Trophoblast cell (in vitro differentiated cells and primary cell): ENCODE data around the gene IFIT1.
"Not testable (repeated sequence)": the region's sequence is repeated elsewhere in the genome, so short reads cannot be mapped to it uniquely, and the experiment has no call there.

Experiments
- DNase-seq, 2 donors: peaks; one replicate each; pipeline ENCODE4 v3.0.0-alpha.2; 2016
- H2AFZ ChIP-seq: 2 replicates; pipeline ENCODE4 v1.6.1; 2013; ENCODE audit warnings: low read length, moderate library complexity, mild to moderate bottlenecking; ENCODE audit not compliant: insufficient read depth, poor library complexity
- H2AK5ac ChIP-seq: 2 replicates; pipeline ENCODE4 v1.6.1; 2013; ENCODE audit warnings: mild to moderate bottlenecking, low read length
- H2BK120ac ChIP-seq: 2 replicates; pipeline ENCODE4 v1.6.1; 2013; ENCODE audit warnings: low read length, mild to moderate bottlenecking, moderate library complexity; ENCODE audit not compliant: insufficient read depth, poor library complexity
- H2BK12ac ChIP-seq: 2 replicates; pipeline ENCODE4 v1.6.1; 2013; ENCODE audit warnings: mild to moderate bottlenecking, low read length, moderate library complexity
- H2BK5ac ChIP-seq: 2 replicates; pipeline ENCODE4 v1.6.1; 2013; ENCODE audit warnings: low read length, low read depth, moderate library complexity, mild to moderate bottlenecking; ENCODE audit not compliant: poor library complexity
- H3K14ac ChIP-seq: 2 replicates; pipeline ENCODE4 v1.6.1; 2013; ENCODE audit warnings: mild to moderate bottlenecking, low read length
- H3K18ac ChIP-seq: 2 replicates; pipeline ENCODE4 v1.6.1; 2013; ENCODE audit warnings: mild to moderate bottlenecking, low read length
- H3K23ac ChIP-seq: 2 replicates; pipeline ENCODE4 v1.6.1; 2013; ENCODE audit warnings: low read length
- H3K27ac ChIP-seq: 2 replicates; pipeline ENCODE4 v1.5.1; 2013; ENCODE audit warnings: low read depth, mild to moderate bottlenecking, inconsistent platforms, low read length, moderate library complexity
- H3K27me3 ChIP-seq: 2 replicates; pipeline ENCODE4 v1.6.1; 2013; ENCODE audit warnings: inconsistent platforms, mild to moderate bottlenecking, low read length, moderate library complexity; ENCODE audit not compliant: insufficient read depth
- H3K36me3 ChIP-seq, 2 experiments: 1 replicate in 1 of 2; 2 replicates in 1 of 2; pipeline ENCODE4 v1.6.1; 2013; ENCODE audit warnings: low read length in 2 of 2, mild to moderate bottlenecking in 2 of 2, moderate library complexity in 1 of 2; ENCODE audit not compliant: insufficient read depth in 2 of 2, control insufficient read depth in 1 of 2
- H3K4ac ChIP-seq: 2 replicates; pipeline ENCODE4 v1.6.1; 2013; ENCODE audit warnings: low read depth, mild to moderate bottlenecking, low read length, moderate library complexity
- H3K4me1 ChIP-seq, 2 experiments: 1 replicate in 1 of 2; 2 replicates in 1 of 2; pipeline ENCODE4 v1.6.1; 2013; ENCODE audit warnings: low read length in 2 of 2, mild to moderate bottlenecking in 2 of 2, moderate library complexity in 1 of 2; ENCODE audit not compliant: insufficient read depth in 2 of 2, control insufficient read depth in 1 of 2
- H3K4me2 ChIP-seq: 2 replicates; pipeline ENCODE4 v1.6.1; 2013; ENCODE audit warnings: inconsistent platforms, mild to moderate bottlenecking, low read length, moderate library complexity
- H3K4me3 ChIP-seq: 2 replicates; pipeline ENCODE4 v1.5.1; 2013; ENCODE audit warnings: mild to moderate bottlenecking, low read depth, low read length, inconsistent platforms
- H3K79me1 ChIP-seq: one replicate; pipeline ENCODE4 v1.6.1; 2013; ENCODE audit warnings: low read length
- H3K79me2 ChIP-seq: 2 replicates; pipeline ENCODE4 v1.6.1; 2013; ENCODE audit warnings: low read length, mild to moderate bottlenecking; ENCODE audit not compliant: control insufficient read depth, insufficient read depth, poor library complexity
- H3K9ac ChIP-seq: 2 replicates; pipeline ENCODE4 v1.6.1; 2013; ENCODE audit warnings: mild to moderate bottlenecking, low read length
- H3K9me3 ChIP-seq: 2 replicates; pipeline ENCODE4 v1.6.1; 2013; ENCODE audit warnings: low read depth, mild to moderate bottlenecking, control low read depth, inconsistent platforms, low read length; ENCODE audit not compliant: insufficient read depth
- H4K12ac ChIP-seq: 2 replicates; pipeline ENCODE4 v1.6.1; 2013; ENCODE audit warnings: low read depth, mild to moderate bottlenecking, low read length, moderate library complexity
- H4K8ac ChIP-seq: 2 replicates; pipeline ENCODE4 v1.6.1; 2013; ENCODE audit warnings: low read depth, mild to moderate bottlenecking, low read length, moderate library complexity
- H4K91ac ChIP-seq: one replicate; pipeline ENCODE4 v1.6.1; 2013; ENCODE audit warnings: low read depth, mild to moderate bottlenecking, low read length, moderate library complexity
- WGBS: extraction: QIAGEN DNeasy Blood & Tissue Kit; methylation state at CpG from one replicate; pipeline ENCODE4 v1.1.7; 2013; ENCODE audit warnings: missing lambda C conversion rate; ENCODE audit not compliant: insufficient read length, insufficient coverage; ENCODE audit errors: extremely low coverage; 5-methylcytosine and 5-hydroxymethylcytosine counted together

IFIT1 gene

GRCh38 chr10:89410551-89410950, 18.1 kb downstream of the IFIT1 start:
- H3K27me3 ChIP-seq, result peaks cover 13% of the 10 kb centered on the region
- H2AK5ac ChIP-seq, H3K79me2 ChIP-seq, H3K4ac ChIP-seq, H2BK120ac ChIP-seq, H3K27ac ChIP-seq, H4K91ac ChIP-seq, H3K9ac ChIP-seq, H4K12ac ChIP-seq, H3K4me3 ChIP-seq, H3K4me2 ChIP-seq, H4K8ac ChIP-seq, H3K4me1 ChIP-seq, H2BK12ac ChIP-seq, H2BK5ac ChIP-seq, H3K79me1 ChIP-seq, H2AFZ ChIP-seq, H3K36me3 ChIP-seq, H3K14ac ChIP-seq, H3K18ac ChIP-seq, H3K9me3 ChIP-seq, DNase-seq, H3K23ac ChIP-seq: not testable (repeated sequence)
- no CpG with 5 or more reads among the region's 5 CpGs for WGBS

DNA sequence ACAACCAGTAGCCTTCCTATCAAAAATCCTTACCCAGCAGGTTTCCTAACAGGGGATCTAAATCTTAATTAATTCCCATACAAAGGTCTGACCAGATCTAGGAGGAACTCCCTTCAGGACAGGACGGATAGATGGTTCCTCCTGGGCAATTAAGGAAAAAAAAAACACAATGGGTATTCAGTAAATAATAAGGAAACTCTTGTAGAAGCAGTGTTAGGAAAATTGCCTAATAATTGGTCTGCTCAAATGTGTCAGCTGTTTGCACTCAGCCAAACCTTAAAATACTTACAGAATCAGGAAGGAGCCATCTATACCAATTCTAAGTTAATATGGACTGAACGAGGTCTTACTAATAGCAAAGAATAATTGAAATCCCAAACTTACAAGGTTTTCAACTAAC, 18.7 kb downstream of the IFIT1 start:
- H3K4me3 ChIP-seq, H2BK120ac ChIP-seq, H3K27ac ChIP-seq, H3K14ac ChIP-seq, H3K79me2 ChIP-seq, H2BK12ac ChIP-seq, H3K4me1 ChIP-seq, H3K36me3 ChIP-seq, H4K91ac ChIP-seq, H4K12ac ChIP-seq, H3K4ac ChIP-seq, H2BK5ac ChIP-seq, H3K4me2 ChIP-seq, H3K23ac ChIP-seq, H4K8ac ChIP-seq, H3K18ac ChIP-seq, H3K9ac ChIP-seq, H2AK5ac ChIP-seq, H3K79me1 ChIP-seq, DNase-seq, H2AFZ ChIP-seq, H3K9me3 ChIP-seq: not testable (repeated sequence)
- no CpG with 5 or more reads among the region's 2 CpGs for WGBS
- peaks cover 13% of the 10 kb centered on the region for H3K27me3 ChIP-seq

GRCh38 chr10:89412276-89412675, 19.9 kb downstream of the IFIT1 start:
- not testable (repeated sequence) for H2AK5ac ChIP-seq, H3K23ac ChIP-seq, H3K14ac ChIP-seq, H3K4ac ChIP-seq, H3K79me1 ChIP-seq, H4K91ac ChIP-seq, DNase-seq, H4K12ac ChIP-seq, H3K36me3 ChIP-seq, H2BK120ac ChIP-seq, H2AFZ ChIP-seq, H3K27ac ChIP-seq, H3K18ac ChIP-seq, H2BK12ac ChIP-seq, H3K4me1 ChIP-seq, H3K9ac ChIP-seq, H2BK5ac ChIP-seq, H3K4me3 ChIP-seq, H3K9me3 ChIP-seq, H3K4me2 ChIP-seq, H3K79me2 ChIP-seq, H4K8ac ChIP-seq
- peaks cover 13% of the 10 kb centered on the region for H3K27me3 ChIP-seq
- WGBS, result no CpG with 5 or more reads among the region's 10 CpGs

DNA sequence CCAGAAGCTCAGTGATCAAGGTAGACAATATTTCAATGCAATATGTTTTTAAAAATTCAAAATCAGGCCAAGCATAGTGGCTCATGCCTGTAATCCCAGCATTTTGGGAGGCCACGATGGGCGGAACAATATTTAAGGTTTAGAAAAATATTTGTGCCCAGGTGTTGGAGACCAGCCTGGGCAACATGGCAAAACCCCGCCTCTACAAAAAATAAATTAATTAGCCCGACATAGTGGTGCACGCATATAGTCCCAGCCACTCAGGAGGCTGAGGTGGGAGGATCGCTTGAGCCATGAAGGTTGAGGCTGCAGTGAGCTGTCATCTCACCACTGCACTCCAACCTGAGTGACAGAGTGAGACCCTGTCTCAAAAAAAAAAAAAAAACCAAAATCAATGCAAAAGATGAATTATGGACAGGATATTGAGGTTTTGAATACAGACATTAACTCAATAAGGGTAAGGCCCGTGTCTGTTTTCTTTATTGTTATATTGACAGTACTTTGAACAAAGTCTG, 21.0 kb downstream of the IFIT1 start:
- Histone ChIP-seq H3K9ac (no peak overlapping the region), H3K23ac (no peak overlapping the region), H2BK120ac (no peak overlapping the region), H3K9me3 (peaks cover 2% of the 10 kb centered on the region), H3K4me3 (no peak overlapping the region), H3K4ac (no peak overlapping the region), H2AK5ac (no peak overlapping the region), H3K79me2 (peaks cover 4% of the 10 kb centered on the region), H3K14ac (no peak overlapping the region), H3K27ac (no peak overlapping the region), H2BK12ac (no peak overlapping the region), H4K8ac (no peak overlapping the region), H3K4me1 (peaks cover 4% of the 10 kb centered on the region in 2 experiments), H3K4me2 (no peak overlapping the region), H3K36me3 (no peaks in the 10 kb centered on the region), H3K79me1 (no peaks in the 10 kb centered on the region), H3K18ac (no peak overlapping the region), H2BK5ac (no peak overlapping the region), H4K91ac (no peak overlapping the region), H4K12ac (no peak overlapping the region), H2AFZ (no peak overlapping the region), H3K27me3 (peaks cover 13% of the 10 kb centered on the region)
- DNase-seq, result no peak
- no CpG with 5 or more reads among the region's 7 CpGs for WGBS
